Calu3 (cell line): ENCODE measurements around the gene MAP2K3. TPM values are rescaled to one million over a fixed set of nuclear protein-coding genes. Genes with fewer than 3 reads are reported as not detected.

Experiments
- BruUV-seq: library from RNA; stranded (reverse); fragments of 400-500 nt; replicated peaks from 2 replicates; lab custom pipeline; 2021; lab: Mats Ljungman, UMichigan
- CTCF ChIA-PET: fragments of 300-600 bp; sonication (Branson Sonifier 250); formaldehyde crosslinking; loops from one replicate; lab custom pipeline; 2022; ENCODE audit warnings: antibody characterized with exemption; lab: Charles Lee
- DNase-seq: peaks from one replicate; pipeline ENCODE4 v3.0.0; 2022
- H3K27ac Mint-ChIP-seq: one replicate; pipeline ENCODE4 v1.8.0; 2022; ENCODE audit warnings: mixed read lengths; ENCODE audit not compliant: unreplicated experiment
- H3K27me3 Mint-ChIP-seq: one replicate; pipeline ENCODE4 v1.8.0; 2022; ENCODE audit warnings: mixed read lengths; ENCODE audit not compliant: unreplicated experiment
- H3K36me3 Mint-ChIP-seq: one replicate; pipeline ENCODE4 v1.8.0; 2022; ENCODE audit warnings: mild to moderate bottlenecking, moderate library complexity, mixed read lengths; ENCODE audit not compliant: insufficient read depth, unreplicated experiment
- H3K4me1 Mint-ChIP-seq: one replicate; pipeline ENCODE4 v1.8.0; 2022; ENCODE audit warnings: mild to moderate bottlenecking, low read depth, mixed read lengths; ENCODE audit not compliant: unreplicated experiment
- H3K4me3 Mint-ChIP-seq: one replicate; pipeline ENCODE4 v1.8.0; 2022; ENCODE audit warnings: mild to moderate bottlenecking, low read depth, moderate library complexity, mixed read lengths; ENCODE audit not compliant: unreplicated experiment
- H3K9me3 Mint-ChIP-seq: one replicate; pipeline ENCODE4 v1.8.0; 2022; ENCODE audit warnings: low read depth, mixed read lengths; ENCODE audit not compliant: unreplicated experiment
- CTCF ChIP-seq: fragments of 200-600 bp; IDR thresholded peaks from one replicate; pipeline ENCODE4 v1.8.0; 2022; ENCODE audit warnings: antibody characterized with exemption; ENCODE audit not compliant: unreplicated experiment
- intact Hi-C: fragments of 100-400 bp; cut with micrococcal nuclease; formaldehyde crosslinking; loops from one replicate; pipeline ENCODE4 v1.10.0; 2022; ENCODE audit not compliant: unreplicated experiment
- total RNA-seq: library from RNA; stranded (reverse); gene quantifications from 2 replicates; pipeline ENCODE4 v1.2.3, GENCODE V29; 2022

The MAP2K3 gene
- total RNA-seq, 1 experiment from 2014 or later, result 93.5 TPM

DNA sequence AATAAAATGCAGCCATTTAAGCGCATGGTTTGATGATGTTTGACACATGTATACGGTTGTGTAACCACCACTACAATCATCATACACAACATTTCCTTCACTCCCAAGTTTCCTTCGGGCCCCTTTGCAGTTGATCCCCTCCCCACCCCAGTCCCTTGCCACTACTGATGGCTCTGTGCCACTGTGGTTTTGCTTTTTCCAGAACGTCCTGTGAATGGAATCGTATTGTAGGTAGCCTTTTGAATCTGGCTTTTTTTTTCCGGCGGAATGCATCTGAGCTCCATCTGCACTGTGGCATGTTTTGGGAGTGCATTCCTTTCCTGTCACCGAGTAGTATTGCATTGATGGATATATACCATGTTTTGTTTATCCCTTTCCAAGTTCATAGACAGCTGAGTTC is 15.1 kb upstream of the MAP2K3 start:
- H3K9me3 Mint-ChIP-seq, result no peaks in the 10 kb centered on the region
- intact Hi-C loops, result no loop called here
- CTCF ChIA-PET, result interaction anchor here (0.6 kb wide), 1 partner anchor 128 kb away, joined by 3 read pairs; no protein-coding TSS in a partner anchor
- no peak overlapping the region for H3K27ac Mint-ChIP-seq
- no peaks in the 10 kb centered on the region for H3K36me3 Mint-ChIP-seq
- H3K4me3 Mint-ChIP-seq, result no peak overlapping the region
- no peak for TF ChIP-seq CTCF
- DNase-seq, result no peak
- H3K4me1 Mint-ChIP-seq, result no peaks in the 10 kb centered on the region
- BruUV-seq, result no TSS peak
- no peaks in the 10 kb centered on the region for H3K27me3 Mint-ChIP-seq

- TF ChIP-seq CTCF, result no peak
- CTCF ChIA-PET, result no interaction called here
- no peak overlapping the region for H3K4me3 Mint-ChIP-seq
- peaks cover 8% of the 10 kb centered on the region for H3K4me1 Mint-ChIP-seq
- DNase-seq, result no peak
- no peaks in the 10 kb centered on the region for H3K9me3 Mint-ChIP-seq
- H3K27ac Mint-ChIP-seq, result no peak overlapping the region
- intact Hi-C loops, result no loop called here
- no TSS peak for BruUV-seq
- peaks cover 8% of the 10 kb centered on the region for H3K36me3 Mint-ChIP-seq
- H3K27me3 Mint-ChIP-seq, result no peaks in the 10 kb centered on the region
Measured at GRCh38 chr17:21271454-21272183, 12.9 kb upstream of the MAP2K3 start.

DNA sequence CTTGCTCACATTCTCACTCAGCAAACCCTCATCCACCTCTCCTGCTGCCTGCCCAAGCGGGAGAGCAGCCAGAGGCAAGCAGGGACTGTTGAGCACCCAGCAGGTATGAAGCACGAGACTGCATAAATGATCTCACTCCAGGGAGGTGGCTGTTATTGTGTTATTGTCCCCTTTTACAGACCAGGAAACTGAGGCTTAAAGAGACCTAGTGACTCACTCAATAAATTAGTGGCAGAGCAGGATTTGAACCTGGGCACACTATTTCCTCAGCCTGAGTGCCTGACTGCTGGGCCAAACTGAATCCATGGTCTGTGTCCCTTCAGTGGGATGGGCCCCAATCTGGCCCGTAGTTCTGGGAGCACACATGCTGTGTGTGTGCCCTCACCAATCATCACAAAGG is 12.3 kb upstream of the MAP2K3 start:
- no peak overlapping the region for H3K4me3 Mint-ChIP-seq
- no peak for TF ChIP-seq CTCF
- BruUV-seq, result no TSS peak
- H3K27me3 Mint-ChIP-seq, result no peaks in the 10 kb centered on the region
- peaks cover 8% of the 10 kb centered on the region for H3K4me1 Mint-ChIP-seq
- no peaks in the 10 kb centered on the region for H3K9me3 Mint-ChIP-seq
- peaks cover 8% of the 10 kb centered on the region for H3K36me3 Mint-ChIP-seq
- CTCF ChIA-PET, result no interaction called here
- no peak overlapping the region for H3K27ac Mint-ChIP-seq
- intact Hi-C loops, result no loop called here
- DNase-seq, result no peak

GRCh38 chr17:21272881-21273792 is 11.4 kb upstream of the MAP2K3 start:
- peaks cover 8% of the 10 kb centered on the region for H3K36me3 Mint-ChIP-seq
- no peak overlapping the region for H3K4me3 Mint-ChIP-seq
- CTCF ChIA-PET, result no interaction called here
- no peak for DNase-seq
- no TSS peak for BruUV-seq
- no peaks in the 10 kb centered on the region for H3K9me3 Mint-ChIP-seq
- no peak for TF ChIP-seq CTCF
- peaks cover 9% of the 10 kb centered on the region for H3K4me1 Mint-ChIP-seq
- intact Hi-C loops, result no loop called here
- no peaks in the 10 kb centered on the region for H3K27me3 Mint-ChIP-seq
- H3K27ac Mint-ChIP-seq, result no peak overlapping the region
